T47D (cell line): ENCODE results near the gene KCNT1.
A peak's percentile ranks its signal among the peaks of the same experiment; 100 is the strongest.

ENCODE experiments used
- DNase-seq, 2 experiments: peaks; one replicate each; pipeline versions ENCODE4 v3.0.0 to v3.0.0-alpha.2; 2011 to 2012; ENCODE audit warnings: low read depth in 1 of 2, low spot score in 1 of 2
- JUND ChIP-seq: IDR thresholded peaks from 2 replicates; pipeline ENCODE4 v1.6.1; 2012; ENCODE audit warnings: low read depth
- in situ Hi-C: cut with HindIII; loops from 2 replicates; pipeline ENCODE4 v1.10.0; 2016; ENCODE audit warnings: low sequenced_read_pairs, low pct_unique_long_range_greater_than_20kb

The KCNT1 gene

GRCh38 chr9:135787317-135787716, 85.3 kb downstream of the KCNT1 start:
- in situ Hi-C loops, result no loop called here
- DNase-seq, result no peak
- no peak for TF ChIP-seq JUND

GRCh38 chr9:135787776-135788575, 86.0 kb downstream of the KCNT1 start:
- in situ Hi-C loops, result no loop called here
- no peak for DNase-seq
- no peak for TF ChIP-seq JUND

GRCh38 chr9:135788576-135789300, 86.8 kb downstream of the KCNT1 start:
- DNase-seq, result no peak
- TF ChIP-seq JUND, result no peak
- in situ Hi-C loops, result no loop called here

- no peak for TF ChIP-seq JUND
- DNase-seq, result no peak
- in situ Hi-C loops, result no loop called here
Observed at GRCh38 chr9:135789838-135790291, 87.9 kb downstream of the KCNT1 start.

- DNase-seq, result no peak
- no peak for TF ChIP-seq JUND
- in situ Hi-C loops, result no loop called here
Observed at GRCh38 chr9:135790356-135790755, 88.4 kb downstream of the KCNT1 start.

GRCh38 chr9:135790850-135791249, 88.9 kb downstream of the KCNT1 start:
- no peak for DNase-seq
- TF ChIP-seq JUND, result no peak
- in situ Hi-C loops, result no loop called here

- in situ Hi-C loops, result no loop called here
- no peak for TF ChIP-seq JUND
- DNase-seq, result no peak
Observed at GRCh38 chr9:135791431-135792267, 89.7 kb downstream of the KCNT1 start.

- peak; percentile 70 to 75 for DNase-seq
- TF ChIP-seq JUND, result no peak
- in situ Hi-C loops, result no loop called here
Observed at GRCh38 chr9:135792268-135793128, 90.5 kb downstream of the KCNT1 start.

GRCh38 chr9:135793221-135794056, 91.5 kb downstream of the KCNT1 start:
- DNase-seq, result no peak
- in situ Hi-C loops, result no loop called here
- TF ChIP-seq JUND, result no peak

GRCh38 chr9:135794057-135794335, 92.0 kb downstream of the KCNT1 start:
- no peak for DNase-seq
- in situ Hi-C loops, result no loop called here
- no peak for TF ChIP-seq JUND

- TF ChIP-seq JUND, result no peak
- in situ Hi-C loops, result no loop called here
- DNase-seq, result no peak
Observed at GRCh38 chr9:135794361-135794885, 92.4 kb downstream of the KCNT1 start.
